T-helper 1 cell treated with Interleukin-12 subunit alpha and Interleukin-12 subunit beta and Interleukin-4 antibody, amounts not matched to agents 30 ng/mL and 1 ng/mL, for 36 hours (primary cell): ENCODE data around the gene DOCK2. TPM values are rescaled to one million over a fixed set of nuclear protein-coding genes. Genes with fewer than 3 reads are reported as not detected.
"Not testable (repeated sequence)": the region's sequence is repeated elsewhere in the genome, so short reads cannot be mapped to it uniquely, and the experiment has no call there.

Experiments
- intact Hi-C: fragments of 100-400 bp; cut with micrococcal nuclease; formaldehyde crosslinking; loops from one replicate; pipeline ENCODE4 v1.15.1; 2024
- total RNA-seq: library from RNA; stranded (reverse); gene quantifications from 2 replicates; pipeline ENCODE4 v1.2.3, GENCODE V29; 2022

DOCK2 gene
- total RNA-seq, 1 donor from 2014 or later: 346 TPM

GRCh38 chr5:170075696-170076095, 438.6 kb downstream of the DOCK2 start:
- intact Hi-C loops: no loop called here

DNA sequence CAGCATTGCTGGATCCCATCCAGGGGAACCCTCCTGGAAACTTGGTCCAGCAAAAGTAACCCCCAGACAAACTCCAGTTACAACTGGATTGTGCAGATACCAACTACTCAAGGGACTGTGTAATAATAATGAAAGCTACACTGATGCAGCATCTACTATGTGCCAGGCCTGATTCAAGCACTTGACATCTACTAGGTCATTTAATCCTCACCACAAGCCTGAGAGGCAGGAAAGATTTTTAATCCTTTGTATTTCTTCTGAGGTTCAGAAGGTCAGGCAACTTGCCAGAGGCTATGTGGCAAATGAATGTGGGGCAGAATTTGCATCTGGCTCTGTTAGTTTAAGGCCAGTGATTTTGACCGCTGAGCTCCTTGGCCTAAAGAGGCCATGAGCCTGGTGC, 439.1 kb downstream of the DOCK2 start:
- intact Hi-C loops: no loop called here

- intact Hi-C loops: no loop called here
Observed at GRCh38 chr5:170076739-170077138, 439.7 kb downstream of the DOCK2 start.

- intact Hi-C loops: no loop called here
Observed at GRCh38 chr5:170077526-170077925, 440.5 kb downstream of the DOCK2 start.

DNA sequence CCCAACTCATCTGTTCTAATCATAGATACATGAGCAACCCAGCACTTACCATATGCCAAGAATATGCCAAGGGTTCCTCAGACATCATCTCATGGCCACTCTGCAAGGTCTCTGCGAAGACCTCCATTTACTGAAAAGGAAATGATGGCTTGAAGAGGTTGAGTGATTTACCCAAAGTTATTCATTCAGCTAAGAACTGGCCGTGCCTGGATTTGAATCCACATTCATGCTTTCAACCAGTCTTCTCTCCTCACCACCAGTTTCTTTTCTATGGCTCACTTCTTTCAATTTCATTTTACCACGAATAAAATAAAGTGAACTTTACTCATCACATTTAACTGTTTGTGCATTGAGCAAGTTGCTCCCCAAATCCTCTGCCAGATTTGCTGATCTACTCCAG, 441.4 kb downstream of the DOCK2 start:
- intact Hi-C loops: no loop called here

GRCh38 chr5:170078931-170079330, 441.9 kb downstream of the DOCK2 start:
- intact Hi-C loops: no loop called here

GRCh38 chr5:170080217-170080616, 443.1 kb downstream of the DOCK2 start:
- intact Hi-C loops: no loop called here

GRCh38 chr5:170080786-170081445, 443.8 kb downstream of the DOCK2 start:
- intact Hi-C loops: no loop called here

- intact Hi-C loops: no loop called here
Observed at GRCh38 chr5:170081616-170082015, 444.5 kb downstream of the DOCK2 start.

DNA sequence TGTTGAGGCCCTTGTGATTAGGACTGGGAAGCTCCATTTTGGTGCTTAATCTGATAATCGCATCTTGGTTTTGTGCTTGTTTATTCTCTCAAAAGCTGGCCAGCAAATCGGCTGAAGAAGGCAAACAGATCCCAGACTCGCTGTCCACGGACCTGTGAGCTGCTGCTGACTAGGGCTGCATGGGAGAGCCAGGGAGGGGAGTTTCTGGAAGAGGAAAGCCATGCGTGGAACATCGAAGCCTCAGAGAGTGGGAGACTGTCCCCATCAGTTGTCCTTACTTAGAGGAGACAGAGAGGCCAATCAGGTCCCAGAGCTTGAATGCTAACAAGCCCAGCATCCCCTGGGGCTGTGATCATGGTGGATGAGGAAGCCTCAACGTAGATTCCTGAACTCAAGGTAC, 445.6 kb downstream of the DOCK2 start:
- intact Hi-C loops: no loop called here

- intact Hi-C loops: no loop called here
Observed at GRCh38 chr5:170087168-170087817, 450.2 kb downstream of the DOCK2 start.

GRCh38 chr5:170092455-170093101, 455.5 kb downstream of the DOCK2 start:
- intact Hi-C loops: no loop called here

DNA sequence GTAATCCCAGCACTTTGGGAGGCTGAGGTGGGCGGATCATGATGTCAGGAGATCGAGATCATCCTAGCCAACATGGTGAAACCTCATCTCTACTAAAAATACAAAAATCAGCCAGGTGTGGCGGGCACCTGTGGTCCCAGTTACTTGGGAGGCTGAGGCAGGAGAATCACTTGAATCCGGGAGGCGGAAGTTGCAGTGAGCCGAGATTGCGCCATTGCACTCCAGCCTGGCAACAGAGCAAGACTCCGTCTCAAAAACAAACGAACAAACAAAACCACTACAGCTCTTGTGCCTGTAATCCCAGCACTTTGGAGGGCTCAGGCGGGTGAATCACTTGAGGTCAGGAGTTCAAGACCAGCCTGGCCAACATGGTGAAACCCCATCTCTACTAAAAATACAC, 457.3 kb downstream of the DOCK2 start:
- intact Hi-C loops: not testable (repeated sequence)

DNA sequence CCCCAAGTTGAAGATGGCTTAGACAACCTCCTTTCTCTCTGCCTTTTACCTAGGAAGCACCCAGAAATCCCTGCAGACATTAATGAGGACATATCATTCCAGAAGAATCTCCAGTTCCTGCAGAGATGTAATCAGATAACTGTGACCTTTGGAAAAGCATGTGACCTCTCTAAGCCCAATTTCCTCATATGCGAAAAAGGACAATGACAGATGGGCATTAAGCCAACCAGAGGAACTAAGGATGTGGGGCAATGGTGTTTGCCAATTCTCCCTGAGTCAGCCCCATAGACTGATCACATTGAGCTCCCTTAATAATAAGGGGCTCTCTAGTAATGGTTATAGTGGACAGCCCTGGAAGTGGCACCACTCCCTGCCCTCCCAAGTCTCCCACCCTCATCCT, 458.6 kb downstream of the DOCK2 start:
- intact Hi-C loops: no loop called here

DNA sequence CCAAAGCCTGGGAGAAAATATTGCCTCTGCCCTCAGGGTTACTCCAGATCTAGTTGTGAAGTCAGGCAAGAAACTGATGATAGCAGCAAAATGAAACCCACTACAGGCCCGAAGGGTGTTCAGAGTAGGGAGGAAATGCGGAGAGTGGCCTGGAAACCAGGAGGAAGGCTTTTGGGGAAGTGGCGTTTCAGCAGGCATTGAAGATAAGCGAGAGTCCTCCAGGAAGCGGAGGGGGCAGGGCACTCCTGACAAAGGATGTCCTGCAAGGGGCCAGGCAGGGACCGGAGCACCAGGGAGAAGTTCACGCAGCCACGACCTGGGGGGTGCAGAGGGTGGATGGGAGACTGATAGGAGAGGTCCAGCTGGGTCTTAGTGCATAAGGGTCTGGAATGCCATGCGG, 460.9 kb downstream of the DOCK2 start:
- intact Hi-C loops: no loop called here

- intact Hi-C loops: loop anchor here (1.0 to 2.0 kb wide), 5 partner anchors 84 to 533 kb away; no protein-coding TSS in a partner anchor
Observed at GRCh38 chr5:170100066-170100943, 463.2 kb downstream of the DOCK2 start.

DNA sequence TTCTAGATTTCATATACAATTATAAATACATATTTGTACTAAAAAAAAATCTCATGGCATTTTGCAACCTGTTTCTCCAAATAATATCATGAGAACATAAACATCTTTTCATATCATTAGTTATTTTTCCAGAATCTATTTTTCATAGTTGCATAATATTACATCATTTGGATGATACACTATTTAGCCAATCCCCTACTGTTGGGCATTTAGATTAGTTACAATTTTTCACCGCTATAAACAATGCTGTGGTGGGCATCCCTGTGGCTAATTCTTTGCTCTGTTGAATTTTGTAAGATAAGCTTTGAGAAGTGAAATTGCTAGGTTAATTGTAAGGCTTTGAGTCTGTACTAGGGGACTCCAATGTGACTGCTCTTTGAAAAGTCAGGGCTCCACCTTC, 466.4 kb downstream of the DOCK2 start:
- intact Hi-C loops: no loop called here

GRCh38 chr5:170104299-170104698, 467.2 kb downstream of the DOCK2 start:
- intact Hi-C loops: no loop called here

- intact Hi-C loops: no loop called here
Observed at GRCh38 chr5:170104710-170105109, 467.6 kb downstream of the DOCK2 start.

DNA sequence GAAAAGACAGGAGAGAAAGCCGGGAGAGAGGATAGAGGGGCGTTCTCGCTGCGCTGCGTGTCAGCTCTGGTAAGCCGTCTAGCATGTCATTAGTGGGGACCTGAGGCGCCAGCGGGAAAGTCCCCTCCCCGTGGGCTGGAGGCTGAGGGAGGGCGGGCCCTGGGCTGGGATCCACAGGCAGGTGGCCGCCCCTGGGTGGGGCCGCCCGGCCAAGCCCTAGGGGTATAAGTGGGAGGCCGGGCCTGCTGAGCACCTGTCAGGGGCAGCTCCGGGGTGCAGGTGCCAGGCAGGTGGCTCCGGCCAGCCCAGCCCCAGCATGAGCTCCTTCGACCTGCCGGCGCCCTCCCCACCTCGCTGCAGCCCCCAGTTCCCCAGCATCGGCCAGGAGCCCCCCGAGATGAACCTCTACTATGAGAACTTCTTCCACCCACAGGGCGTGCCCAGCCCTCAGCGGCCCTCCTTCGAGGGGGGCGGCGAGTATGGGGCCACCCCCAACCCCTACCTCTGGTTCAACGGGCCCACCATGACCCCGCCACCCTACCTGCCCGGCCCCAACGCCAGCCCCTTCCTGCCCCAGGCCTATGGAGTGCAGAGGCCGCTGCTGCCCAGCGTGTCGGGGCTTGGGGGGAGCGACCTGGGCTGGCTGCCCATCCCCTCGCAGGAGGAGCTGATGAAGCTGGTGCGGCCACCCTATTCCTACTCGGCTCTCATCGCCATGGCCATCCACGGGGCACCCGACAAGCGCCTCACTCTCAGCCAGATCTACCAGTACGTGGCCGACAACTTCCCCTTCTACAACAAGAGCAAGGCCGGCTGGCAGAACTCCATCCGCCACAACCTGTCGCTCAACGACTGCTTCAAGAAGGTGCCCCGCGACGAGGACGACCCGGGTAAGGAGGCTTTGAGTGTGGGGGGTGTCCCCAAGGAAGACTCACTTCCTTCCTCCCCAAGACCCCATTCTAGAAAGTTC, 468.9 kb downstream of the DOCK2 start, which contains the start of gene FOXI1:
Gene FOXI1 (plus strand): TSS at position 256 of the 970 bp plus-strand sequence. CDS start 61 bp downstream, at position 317.
- intact Hi-C loops: no loop called here
